GM10847 (cell line): ENCODE results near the gene DAB2.

ENCODE experiments used
- POLR2A ChIP-seq: IDR thresholded peaks from 2 replicates; pipeline ENCODE4 v1.6.1; 2011; ENCODE audit not compliant: insufficient read length; ENCODE audit errors: extremely low read depth

The DAB2 gene

DNA sequence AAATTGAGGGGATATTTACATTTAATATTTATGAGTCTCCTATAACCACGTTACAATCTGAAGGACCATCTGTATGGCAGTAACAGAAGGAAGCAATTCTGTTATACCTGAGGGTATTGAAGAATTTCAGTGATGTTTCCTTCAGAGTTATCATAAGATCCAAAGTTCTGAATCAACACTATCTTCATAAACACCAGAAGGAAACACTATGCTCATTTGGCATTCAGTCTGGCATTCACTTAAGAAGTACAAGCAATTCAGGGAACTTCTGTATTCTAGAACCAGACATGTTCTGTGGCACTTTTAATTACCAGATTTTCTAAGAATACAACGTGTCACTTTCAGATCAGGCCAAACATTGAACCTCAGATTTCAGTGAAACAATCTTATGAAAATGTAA is 9.6 kb downstream of the DAB2 start:
- TF ChIP-seq POLR2A = no peak

- TF ChIP-seq POLR2A = no peak
Observed at GRCh38 chr5:39414426-39414825, 10.4 kb downstream of the DAB2 start.

DNA sequence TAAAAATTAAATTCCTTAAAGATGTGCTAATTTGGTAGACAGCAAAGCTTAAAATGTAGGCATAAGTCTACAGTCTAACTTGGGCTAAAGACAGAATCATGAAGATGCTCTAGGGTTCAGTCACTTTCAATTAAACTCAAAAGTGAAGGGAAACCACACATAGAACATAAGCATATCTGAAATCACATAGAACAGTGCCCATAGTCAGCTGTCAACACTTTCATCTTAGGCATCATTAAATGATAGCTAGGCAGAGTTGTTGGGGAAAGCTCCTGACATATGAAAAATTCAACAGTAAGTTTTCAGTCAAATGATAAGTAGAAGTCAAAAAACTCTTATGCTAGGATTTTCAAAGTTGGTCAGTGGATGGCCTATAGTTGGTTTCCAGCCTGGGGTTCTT is 11.0 kb downstream of the DAB2 start:
- TF ChIP-seq POLR2A = no peak

DNA sequence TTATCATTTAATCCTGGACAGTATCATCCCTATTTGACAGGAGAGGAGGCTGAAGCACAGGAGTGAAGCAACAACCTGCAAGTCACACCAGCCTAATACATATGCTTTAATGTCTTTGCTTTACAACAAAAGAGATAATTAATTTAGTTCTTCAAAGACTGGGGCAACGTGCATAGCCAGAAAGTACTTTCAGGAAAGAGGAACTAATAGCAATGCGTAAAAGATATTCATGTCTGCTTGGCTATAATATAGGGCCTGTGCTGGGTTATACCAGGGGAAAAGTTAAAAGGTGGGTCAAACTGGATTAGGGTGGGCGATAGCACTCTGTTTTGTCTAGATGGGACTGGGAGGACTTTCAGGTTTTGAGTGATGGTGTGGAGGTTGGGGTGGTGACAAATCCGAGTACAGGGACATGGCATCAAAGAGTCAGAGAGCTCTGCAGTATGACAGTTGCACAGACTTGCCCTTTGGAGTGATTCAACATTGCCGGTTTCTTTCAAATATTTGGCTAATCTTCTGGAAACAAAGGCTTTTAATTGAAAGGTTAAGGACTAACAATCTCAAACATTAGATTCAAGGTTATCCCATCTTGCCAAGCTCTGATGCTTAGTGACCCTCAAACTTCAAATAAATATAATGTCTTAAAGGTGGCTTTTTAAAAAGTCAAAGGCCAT is 11.9 kb downstream of the DAB2 start:
- no peak for TF ChIP-seq POLR2A

DNA sequence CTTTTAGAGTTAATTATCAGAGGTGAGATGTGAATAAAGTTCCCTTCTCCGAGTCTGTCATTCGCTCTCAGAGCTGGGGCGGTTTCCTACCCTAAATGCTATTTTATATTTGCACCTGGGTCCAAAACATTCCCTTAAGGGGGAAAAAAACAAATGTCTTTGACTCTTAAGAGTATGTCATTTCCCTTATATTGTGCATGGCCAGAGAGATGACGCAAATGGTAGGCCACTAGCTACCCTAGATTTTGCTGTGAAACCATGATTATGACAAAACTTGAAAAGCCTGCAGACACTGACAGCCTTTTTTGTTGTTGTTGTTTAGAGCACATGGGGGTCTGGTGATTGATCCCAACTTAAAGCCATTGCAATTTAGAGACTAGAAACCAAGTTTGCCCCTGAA is 12.8 kb downstream of the DAB2 start:
- no peak for TF ChIP-seq POLR2A

DNA sequence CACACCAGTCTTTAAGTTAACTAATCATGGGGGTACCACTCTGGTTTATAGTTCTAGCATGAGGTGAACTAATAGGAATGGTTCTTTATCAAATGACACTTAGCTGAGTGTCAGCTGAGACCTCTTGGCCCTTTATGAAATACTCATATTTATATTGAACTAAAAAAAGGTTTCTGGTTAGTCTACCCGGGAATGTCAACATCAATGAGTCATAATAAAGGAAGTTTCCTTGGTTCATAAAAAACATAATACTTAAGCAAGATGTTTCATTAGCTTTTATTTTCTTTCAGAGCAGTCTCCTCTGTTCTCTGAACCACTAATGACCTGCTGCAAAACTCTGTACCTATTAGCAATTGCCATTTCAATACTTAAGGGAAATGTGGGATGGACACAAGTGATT is 13.7 kb downstream of the DAB2 start:
- no peak for TF ChIP-seq POLR2A

GRCh38 chr5:39409033-39409432 is 15.7 kb downstream of the DAB2 start:
- no peak for TF ChIP-seq POLR2A

DNA sequence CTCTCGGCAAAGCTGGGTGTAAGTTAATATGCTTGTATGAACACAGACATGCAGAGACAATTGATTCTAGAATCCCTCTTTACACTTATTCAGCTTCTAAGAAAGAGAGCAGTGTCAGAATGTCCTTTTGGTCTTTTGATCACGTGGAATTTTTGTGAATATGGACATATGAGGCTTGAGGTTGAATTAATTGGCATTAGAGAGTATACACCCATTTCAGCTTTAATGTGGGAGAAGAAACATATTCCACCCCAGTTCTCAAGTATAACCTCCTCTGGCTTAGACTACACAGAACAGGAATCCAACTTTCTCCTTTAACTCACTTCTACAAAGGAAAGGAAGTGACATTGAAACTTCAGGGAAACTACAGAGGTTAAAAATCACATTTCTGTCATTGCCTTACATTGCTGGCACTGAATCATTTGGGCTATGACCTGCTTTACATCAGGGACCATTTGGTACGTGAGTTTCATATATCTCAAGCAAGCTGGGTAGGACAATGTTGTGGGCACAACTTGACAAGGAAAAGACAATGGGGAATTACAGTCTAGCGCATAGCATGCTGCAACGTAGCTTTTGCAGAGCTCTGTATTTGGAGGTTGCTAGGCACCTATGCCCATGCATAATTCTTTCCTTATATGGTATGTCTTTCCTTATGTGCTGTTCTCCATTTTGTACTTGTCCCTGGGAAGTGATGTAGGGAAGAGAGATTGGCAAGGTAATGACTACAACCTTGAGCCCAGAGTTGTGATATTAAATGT is 19.5 kb downstream of the DAB2 start:
- no peak for TF ChIP-seq POLR2A

DNA sequence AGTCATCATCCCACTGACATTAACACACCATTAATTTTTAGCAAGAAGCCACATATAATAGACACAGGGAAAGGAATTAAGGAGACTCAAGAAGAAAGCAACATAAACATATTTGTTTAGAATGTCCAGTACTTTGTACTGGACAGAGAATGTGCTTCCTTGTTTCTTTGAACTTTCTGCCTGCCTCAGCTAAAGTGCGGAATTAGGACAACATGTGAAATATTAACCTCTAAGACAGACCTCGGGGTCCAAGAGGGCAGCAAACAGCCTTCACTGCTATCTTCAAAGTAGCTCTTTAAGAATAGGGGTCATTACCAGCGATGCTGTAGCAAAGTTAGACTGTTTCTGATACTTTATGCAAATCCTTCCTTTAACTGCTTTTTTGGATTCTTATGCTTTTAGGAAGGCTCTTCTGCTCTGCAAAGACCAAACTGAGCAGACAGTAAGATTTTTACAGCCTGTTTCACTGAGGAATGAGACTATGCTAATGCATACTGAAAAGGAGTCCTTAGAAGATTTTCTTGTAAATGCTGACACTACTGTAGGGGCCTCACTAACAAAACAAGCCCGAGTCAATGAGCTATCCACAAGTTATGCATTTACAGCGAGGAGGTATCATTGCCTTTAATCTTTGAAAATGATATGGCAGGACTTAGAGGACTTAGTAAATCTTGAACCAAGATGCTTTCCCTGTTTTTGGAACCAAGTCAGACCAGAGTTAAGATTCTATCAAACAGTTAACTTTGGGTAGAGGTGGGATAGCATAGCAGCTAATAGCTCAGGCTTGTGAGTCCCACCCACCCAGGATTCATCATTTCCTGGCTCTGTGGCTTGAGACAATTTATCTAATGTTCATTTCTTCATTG is 23.8 kb downstream of the DAB2 start:
- no peak for TF ChIP-seq POLR2A

DNA sequence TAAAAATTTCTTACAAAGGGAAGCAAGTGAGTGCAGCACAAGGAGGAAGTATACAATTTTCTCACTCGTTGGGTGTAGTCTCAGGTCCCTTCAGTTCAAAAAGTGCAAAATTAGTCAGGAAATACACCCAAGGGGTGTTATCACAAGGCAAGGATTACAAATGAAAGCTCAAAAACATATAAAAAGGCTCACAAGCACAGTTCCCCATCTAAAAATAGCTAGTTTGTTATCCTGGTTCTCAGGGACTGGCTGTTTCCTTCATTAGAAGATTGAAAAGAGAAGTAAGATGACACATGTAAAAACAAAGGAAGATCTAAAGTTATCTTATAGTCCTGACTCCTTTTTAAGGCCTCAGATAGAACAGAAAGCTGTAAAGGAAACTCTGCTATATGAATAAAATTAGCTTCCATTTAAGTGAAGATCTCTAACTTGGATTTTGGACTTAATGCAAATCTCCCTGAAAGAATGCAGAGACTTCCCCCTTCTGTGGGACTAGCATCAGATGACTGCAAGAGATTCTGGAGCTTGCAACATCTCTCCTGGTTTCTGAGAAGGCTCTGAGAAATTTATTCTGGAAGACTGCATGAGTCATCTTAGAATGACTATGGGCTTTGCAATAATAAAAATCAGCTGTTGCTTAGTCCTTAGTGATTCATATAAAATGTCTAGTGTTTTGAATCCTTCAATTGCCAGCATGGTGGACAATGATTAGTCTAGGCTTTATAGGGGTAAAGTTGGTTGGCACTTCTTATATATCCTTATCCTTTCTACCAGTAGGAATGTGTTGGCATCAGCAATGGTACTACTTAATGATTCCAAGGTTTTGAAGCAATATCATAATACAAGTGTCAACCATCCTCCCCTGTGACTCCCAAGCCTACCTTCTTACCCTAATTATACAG is 25.4 kb downstream of the DAB2 start:
- TF ChIP-seq POLR2A = no peak

GRCh38 chr5:39396843-39397242 is 27.9 kb downstream of the DAB2 start:
- no peak for TF ChIP-seq POLR2A

- TF ChIP-seq POLR2A = no peak
Observed at GRCh38 chr5:39395521-39395920, 29.3 kb downstream of the DAB2 start.

GRCh38 chr5:39394946-39395345 is 29.8 kb downstream of the DAB2 start:
- no peak for TF ChIP-seq POLR2A

- no peak for TF ChIP-seq POLR2A
Observed at GRCh38 chr5:39390945-39391344, 33.8 kb downstream of the DAB2 start.

- TF ChIP-seq POLR2A = no peak
Observed at GRCh38 chr5:39387293-39387692, 37.5 kb downstream of the DAB2 start.
